ENCODE data around the gene A3GALT2. TPM values are rescaled to one million over a fixed set of nuclear protein-coding genes. Genes with fewer than 3 reads are reported as not detected.

Gene A3GALT2
- total and polyA plus RNA-seq, 12 donors, result 0.25 TPM; not detected in 11

GRCh38 chr1:33323663-33324477 is 3.0 kb upstream of the A3GALT2 start:
- DNase-seq, result no peak
- intact Hi-C loops (cut with DNase I), result no loop called here
- Histone ChIP-seq H3K9me3 (no peaks in the 10 kb centered on the region), H3K4me1 (peaks cover 5 to 55% (median 33%) of the 10 kb centered on the region in 9 donors), H3K36me3 (peaks cover 11 to 79% (median 65%) of the 10 kb centered on the region in 9 donors), H3K27ac (peak overlapping the region in 4 of 10 donors; percentile 4 to 39 (median 12)), H3K4me3 (no peak overlapping the region), H3K27me3 (no peaks in the 10 kb centered on the region)
- WGBS, 2 donors, result 66 to 79% methylated on average over 14 of the region's 14 CpGs
- ATAC-seq, result no peak
- TF ChIP-seq CTCF (IDR thresholded peaks at IDR 0.05), result no peak

GRCh38 chr1:33322870-33323585 is 2.1 kb upstream of the A3GALT2 start:
- intact Hi-C loops (cut with DNase I), result no loop called here
- H3K36me3 ChIP-seq, result peaks cover 7 to 71% (median 58%) of the 10 kb centered on the region in 9 donors
- peaks cover 5 to 47% (median 25%) of the 10 kb centered on the region in 9 donors for H3K4me1 ChIP-seq
- H3K9me3 ChIP-seq, result no peaks in the 10 kb centered on the region
- no peak for DNase-seq
- H3K27ac ChIP-seq, result no peak overlapping the region
- WGBS, 2 donors, result 82 to 84% methylated on average over 10 of the region's 10 CpGs
- H3K27me3 ChIP-seq, result no peaks in the 10 kb centered on the region
- ATAC-seq, result no peak
- H3K4me3 ChIP-seq, result no peak overlapping the region
- TF ChIP-seq CTCF (IDR thresholded peaks at IDR 0.05), result no peak

GRCh38 chr1:33322109-33322508 is 1.2 kb upstream of the A3GALT2 start:
- TF ChIP-seq CTCF (IDR thresholded peaks at IDR 0.05), result no peak
- Histone ChIP-seq H3K4me3 (no peak overlapping the region), H3K27me3 (no peaks in the 10 kb centered on the region), H3K27ac (no peak overlapping the region), H3K4me1 (peaks cover under 1 to 38% (median 15%) of the 10 kb centered on the region in 9 donors), H3K36me3 (peaks cover 7 to 62% (median 51%) of the 10 kb centered on the region in 9 donors), H3K9me3 (no peaks in the 10 kb centered on the region)
- WGBS, 2 donors, result 71 to 78% methylated on average over 6 of the region's 6 CpGs
- ATAC-seq (peak in 1 of 8 donors; percentile 5), DNase-seq (no peak)
- intact Hi-C loops (cut with DNase I), result no loop called here

GRCh38 chr1:33321178-33321577 is 280 bp upstream of the A3GALT2 start:
- intact Hi-C loops (cut with DNase I), result no loop called here
- Histone ChIP-seq H3K27ac (no peak overlapping the region), H3K4me3 (no peak overlapping the region), H3K36me3 (peaks cover 7 to 53% (median 42%) of the 10 kb centered on the region in 9 donors), H3K4me1 (peaks cover 0 to 33% (median 10%) of the 10 kb centered on the region in 9 donors), H3K27me3 (no peaks in the 10 kb centered on the region), H3K9me3 (no peaks in the 10 kb centered on the region)
- no peak for DNase-seq
- TF ChIP-seq CTCF (IDR thresholded peaks at IDR 0.05), result no peak
- ATAC-seq, result peak in 2 of 8 donors; percentile 4 to 7
- 62 to 65% methylated on average over 5 of the region's 5 CpGs for WGBS, 2 donors
